SIG-M5 treated with dmso at 0.1 percent for 504 hours (cell line): ENCODE data around the gene NRBP1.
A peak's percentile ranks its signal among the peaks of the same experiment; 100 is the strongest.
"Not testable (repeated sequence)": the region's sequence is repeated elsewhere in the genome, so short reads cannot be mapped to it uniquely, and the experiment has no call there.

ENCODE experiments used
- DNase-seq: peaks from one replicate; lab custom pipeline; 2025; ENCODE audit not compliant: unreplicated experiment; lab: John Stamatoyannopoulos, UW

NRBP1 gene

DNA sequence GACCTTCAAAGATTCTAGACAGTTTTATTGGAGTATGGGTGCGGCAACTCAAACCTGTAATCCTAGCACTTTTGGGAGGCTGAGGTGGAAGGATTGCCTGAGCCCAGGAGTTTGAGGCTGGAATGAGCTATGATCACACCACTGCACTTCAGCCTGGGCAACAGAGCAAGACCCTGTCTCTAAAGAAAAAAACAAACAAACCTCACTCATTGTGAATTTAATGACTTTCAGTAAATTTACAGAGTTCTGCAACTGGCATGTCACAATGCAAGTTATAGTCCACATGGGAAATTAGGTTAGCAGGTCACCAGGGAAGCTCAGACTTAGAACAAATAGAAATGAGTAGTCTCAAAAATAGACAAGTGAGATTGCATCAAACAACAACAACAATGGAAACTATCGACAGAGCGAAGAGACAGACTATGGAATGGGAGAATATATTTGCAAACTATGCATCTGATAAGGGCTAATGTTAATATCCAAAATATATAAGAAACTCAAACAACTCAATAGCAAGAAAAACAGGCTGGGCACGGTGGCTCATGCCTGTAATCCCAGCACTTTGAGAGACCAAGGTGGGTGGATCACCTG, 6.7 kb upstream of the NRBP1 start:
- DNase-seq = peak; percentile 27

DNA sequence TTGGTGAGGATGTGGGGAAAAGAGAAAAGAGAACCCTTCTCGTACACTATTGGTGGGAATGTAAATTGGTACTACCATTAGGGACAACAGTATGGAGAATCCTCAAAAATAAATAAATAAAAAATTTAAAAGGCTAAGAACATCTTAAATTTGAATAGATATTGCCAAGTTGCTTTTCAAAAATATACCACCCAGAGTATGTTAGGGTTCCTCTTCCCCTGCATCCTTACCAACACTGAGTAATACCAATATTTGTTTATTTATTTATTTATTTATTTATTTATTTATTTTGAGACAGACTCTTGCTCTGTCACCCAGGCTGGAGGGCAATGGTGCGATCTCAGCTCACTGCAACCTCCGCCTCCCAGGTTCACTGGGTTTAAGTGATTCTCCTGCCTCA, 5.5 kb upstream of the NRBP1 start:
- DNase-seq = no peak

- not testable (repeated sequence) for DNase-seq
These were observed 3.4 kb upstream of the NRBP1 start for GRCh38 chr2:27425039-27425438.

DNA sequence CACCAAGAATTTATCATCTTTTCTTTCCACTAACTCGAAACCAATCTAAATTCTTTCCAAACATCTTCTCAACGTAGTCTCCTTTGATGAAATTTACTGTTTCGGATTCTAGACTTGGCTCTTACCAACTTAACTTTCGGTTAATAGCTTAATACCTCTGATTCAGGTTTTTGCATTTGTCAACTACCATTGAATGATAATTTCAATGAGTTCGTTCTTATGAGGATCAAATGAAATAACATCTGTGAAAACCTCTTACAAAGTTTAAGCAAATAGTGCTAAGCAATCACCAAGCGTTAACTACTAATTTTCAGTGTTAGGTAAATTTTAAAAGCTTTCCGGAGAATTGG, 593 bp upstream of the NRBP1 start:
- no peak for DNase-seq

GRCh38 chr2:27428978-27429541, 629 bp downstream of the NRBP1 start:
- peak; percentile 76 for DNase-seq

GRCh38 chr2:27431395-27431794, 3.0 kb downstream of the NRBP1 start:
- DNase-seq = no peak

- no peak for DNase-seq
These were observed 7.2 kb downstream of the NRBP1 start for GRCh38 chr2:27435628-27436027.

- DNase-seq = no peak
These were observed 12.9 kb downstream of the NRBP1 start for GRCh38 chr2:27441226-27441926.

- DNase-seq = no peak
These were observed 13.8 kb downstream of the NRBP1 start, which contains the start of gene KRTCAP3 for GRCh38 chr2:27441958-27442919. Gene KRTCAP3 (plus strand): TSS chr2:27442381. CDS start chr2:27442413, 32 bp downstream.

DNA sequence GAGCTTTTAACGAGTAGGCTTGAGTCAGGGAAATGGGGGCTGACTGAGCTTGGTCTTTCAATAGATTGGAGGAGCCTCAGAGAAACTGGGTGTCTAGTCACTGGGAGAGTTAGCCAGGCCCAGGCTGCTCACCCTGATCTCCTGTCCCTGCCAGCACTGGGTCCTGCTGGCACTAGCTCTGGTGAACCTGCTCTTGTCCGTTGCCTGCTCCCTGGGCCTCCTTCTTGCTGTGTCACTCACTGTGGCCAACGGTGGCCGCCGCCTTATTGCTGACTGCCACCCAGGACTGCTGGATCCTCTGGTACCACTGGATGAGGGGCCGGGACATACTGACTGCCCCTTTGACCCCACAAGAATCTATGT, 14.5 kb downstream of the NRBP1 start:
- no peak for DNase-seq

DNA sequence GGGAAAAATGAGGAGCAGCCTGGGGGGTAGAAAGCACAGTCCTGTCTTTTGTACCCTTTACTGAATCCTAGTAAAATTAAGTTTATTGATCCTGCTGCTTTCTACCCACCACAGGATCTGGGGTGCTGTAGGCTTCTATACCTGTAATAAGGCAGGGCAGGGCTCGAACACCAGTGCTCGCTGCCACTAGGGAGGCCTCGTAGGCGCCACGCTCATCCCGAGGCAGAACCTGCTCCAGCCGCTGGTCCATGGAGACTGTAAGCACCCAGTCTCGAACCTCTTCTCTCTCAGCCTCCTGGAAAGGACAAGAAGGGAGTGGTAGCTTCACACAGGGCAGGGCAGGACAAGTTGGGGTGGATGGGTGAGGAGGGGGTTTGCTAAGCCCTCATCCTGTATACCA, 16.7 kb downstream of the NRBP1 start:
- no peak for DNase-seq

DNA sequence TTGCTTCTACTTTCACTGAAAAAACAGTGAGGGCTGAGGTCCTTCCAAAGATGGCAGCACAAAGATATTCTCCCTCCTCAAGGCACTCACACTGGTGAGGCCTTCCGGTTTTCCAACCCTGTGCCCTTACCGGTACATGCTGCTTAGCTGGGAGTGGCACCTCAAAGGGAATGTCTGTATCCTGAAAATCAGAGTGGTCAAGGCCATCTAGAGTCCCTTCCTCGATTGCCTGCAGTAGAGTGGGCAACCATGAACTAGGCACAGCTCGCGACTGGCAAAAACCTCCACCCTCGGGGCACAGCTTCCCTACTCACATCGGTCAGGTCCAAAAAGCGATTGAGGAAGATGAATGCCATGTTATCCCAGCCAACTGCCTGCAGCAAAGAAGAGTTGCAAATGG, 17.2 kb downstream of the NRBP1 start:
- DNase-seq = no peak

DNA sequence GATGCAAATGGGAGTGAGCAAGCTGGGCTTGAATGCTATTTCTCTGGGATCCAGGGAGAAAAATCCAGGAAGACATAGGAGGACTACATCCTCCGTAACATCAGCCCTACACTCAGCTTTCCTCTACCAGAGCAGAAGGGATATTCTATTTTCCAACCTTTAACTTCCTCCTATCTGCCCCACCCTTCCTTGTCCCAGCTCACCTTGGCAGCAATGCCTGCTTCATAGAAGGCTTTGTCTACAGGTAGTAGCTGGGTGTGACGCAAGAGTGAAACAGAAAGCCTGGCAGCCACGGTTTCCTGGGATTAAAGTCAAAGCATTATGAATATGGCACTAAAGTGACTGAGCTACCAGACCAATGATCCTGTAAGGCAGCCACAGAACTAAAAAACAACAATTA, 17.6 kb downstream of the NRBP1 start:
- peak; percentile 34 for DNase-seq

- no peak for DNase-seq
These were observed 19.9 kb downstream of the NRBP1 start for GRCh38 chr2:27448381-27448780.

GRCh38 chr2:27451095-27451494, 22.7 kb downstream of the NRBP1 start:
- no peak for DNase-seq

- DNase-seq = no peak
These were observed 25.5 kb downstream of the NRBP1 start for GRCh38 chr2:27453968-27454367.

DNA sequence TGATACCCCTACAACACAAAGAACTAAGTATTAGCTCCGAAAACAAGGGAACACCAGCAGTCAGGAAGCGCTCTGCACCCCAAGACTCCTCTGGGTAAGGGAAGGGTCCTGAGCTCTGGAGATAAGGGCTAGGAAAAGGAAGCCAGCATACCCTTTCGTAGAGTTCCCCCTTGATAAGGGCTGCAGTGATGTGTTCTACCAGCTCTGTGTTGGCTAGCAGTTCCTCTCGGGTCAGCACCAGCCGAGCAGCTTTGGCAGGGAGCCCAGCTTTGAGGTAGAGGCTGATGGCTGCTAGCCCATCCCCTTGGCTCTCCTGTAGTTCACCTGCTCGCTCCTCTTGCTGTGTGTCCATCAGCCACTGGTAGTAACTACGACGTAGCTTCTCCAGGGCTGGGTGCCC, 32.7 kb downstream of the NRBP1 start:
- DNase-seq = no peak

GRCh38 chr2:27464443-27464842, 36.0 kb downstream of the NRBP1 start:
- DNase-seq = no peak

DNA sequence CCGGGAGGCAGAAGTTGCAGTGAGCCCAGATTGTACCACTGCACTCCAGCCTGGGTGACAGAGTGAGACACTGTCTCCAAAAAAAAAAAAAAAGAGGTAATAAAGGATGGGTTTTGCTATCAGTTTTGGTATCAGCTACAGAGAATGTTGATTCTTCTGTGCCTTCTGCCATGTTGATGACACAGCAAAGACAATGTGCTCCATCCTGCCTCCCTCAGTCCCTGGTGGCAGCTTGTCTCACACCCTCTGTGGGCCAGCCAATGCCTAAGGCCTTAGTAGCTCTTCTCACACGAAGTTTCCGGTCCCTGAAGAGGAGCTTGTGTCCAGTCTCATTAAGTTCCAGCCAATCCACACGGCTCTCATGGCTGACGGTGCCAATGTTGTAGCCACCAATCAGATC, 43.5 kb downstream of the NRBP1 start:
- no peak for DNase-seq

GRCh38 chr2:27485496-27485895, 57.1 kb downstream of the NRBP1 start:
- no peak for DNase-seq

- DNase-seq = peak; percentile 26
These were observed 60.7 kb downstream of the NRBP1 start for GRCh38 chr2:27489118-27489497.
